Prostate gland (tissue), 2 donors: ENCODE results near the gene SPTB.

Source experiments
- POLR2A ChIP-seq: fragments of 450-650 bp; IDR thresholded peaks from one replicate; pipeline ENCODE4 v1.6.1; 2016; ENCODE audit warnings: antibody characterized with exemption, mild to moderate bottlenecking
- POLR2AphosphoS5 ChIP-seq: sonication (generic); formaldehyde crosslinking; IDR thresholded peaks from one replicate; pipeline ENCODE4 v1.6.1; 2017; ENCODE audit warnings: antibody characterized with exemption
- TF ChIP-seq, protein P1 (sequence below), 4 experiments: fragments of 200-600 bp in 2 of 4; fragments of 450-650 bp in 2 of 4; sonication (generic) in 2 of 4; IDR thresholded peaks; 1 replicate in 3 of 4; 2 replicates in 1 of 4; pipeline ENCODE4 v1.5.1; 2016 to 2019; ENCODE audit warnings: antibody characterized with exemption in 4 of 4, mild to moderate bottlenecking in 2 of 4, moderate library complexity in 2 of 4

- TF ChIP-seq POLR2AphosphoS5 (no peak), POLR2A (no peak)
- TF ChIP-seq, protein P1, sequence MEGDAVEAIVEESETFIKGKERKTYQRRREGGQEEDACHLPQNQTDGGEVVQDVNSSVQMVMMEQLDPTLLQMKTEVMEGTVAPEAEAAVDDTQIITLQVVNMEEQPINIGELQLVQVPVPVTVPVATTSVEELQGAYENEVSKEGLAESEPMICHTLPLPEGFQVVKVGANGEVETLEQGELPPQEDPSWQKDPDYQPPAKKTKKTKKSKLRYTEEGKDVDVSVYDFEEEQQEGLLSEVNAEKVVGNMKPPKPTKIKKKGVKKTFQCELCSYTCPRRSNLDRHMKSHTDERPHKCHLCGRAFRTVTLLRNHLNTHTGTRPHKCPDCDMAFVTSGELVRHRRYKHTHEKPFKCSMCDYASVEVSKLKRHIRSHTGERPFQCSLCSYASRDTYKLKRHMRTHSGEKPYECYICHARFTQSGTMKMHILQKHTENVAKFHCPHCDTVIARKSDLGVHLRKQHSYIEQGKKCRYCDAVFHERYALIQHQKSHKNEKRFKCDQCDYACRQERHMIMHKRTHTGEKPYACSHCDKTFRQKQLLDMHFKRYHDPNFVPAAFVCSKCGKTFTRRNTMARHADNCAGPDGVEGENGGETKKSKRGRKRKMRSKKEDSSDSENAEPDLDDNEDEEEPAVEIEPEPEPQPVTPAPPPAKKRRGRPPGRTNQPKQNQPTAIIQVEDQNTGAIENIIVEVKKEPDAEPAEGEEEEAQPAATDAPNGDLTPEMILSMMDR (IDR thresholded peaks at IDR 0.05) = no peak
Measured at GRCh38 chr14:64865109-64865508, 14.6 kb downstream of the SPTB start.
